ENCODE data around the gene TPM2.

GRCh38 chr9:35653611-35654010, 36.1 kb downstream of the TPM2 start:
- no peak for TF ChIP-seq TAF1 (IDR thresholded peaks at IDR 0.05; ENCODE audit: borderline replicate concordance, insufficient read depth, low read length)
- no peak for TF ChIP-seq SIN3A (IDR thresholded peaks at IDR 0.05; ENCODE audit: borderline replicate concordance, insufficient read depth, low read length)
- no peak for TF ChIP-seq POLR2AphosphoS5 (IDR thresholded peaks at IDR 0.05; ENCODE audit: low read depth, low read length)
- TF ChIP-seq REST (IDR thresholded peaks at IDR 0.05; ENCODE audit: insufficient read depth in 1 of 2, low read depth in 2 of 2, low read length in 2 of 2) = no peak
- TF ChIP-seq FOXP2 (optimal IDR thresholded peaks at IDR 0.05; ENCODE audit: borderline replicate concordance, extremely low read depth, extremely low read length, insufficient read depth) = no peak

All from PFSK-1 (cell line).